Ishikawa (cell line): Measurements from ENCODE around the gene MOB3B.

Source experiments
- CEBPB ChIP-seq: IDR thresholded peaks from 2 replicates; pipeline ENCODE4 v1.6.1; 2012
- CREB1 ChIP-seq: IDR thresholded peaks from 2 replicates; pipeline ENCODE4 v1.6.1; 2012; ENCODE audit warnings: low read depth
- EGR1 ChIP-seq: IDR thresholded peaks from 2 replicates; pipeline ENCODE4 v1.6.1; 2012
- EP300 ChIP-seq: IDR thresholded peaks from 2 replicates; pipeline ENCODE4 v1.6.1; 2012; ENCODE audit warnings: borderline replicate concordance
- FOXM1 ChIP-seq: IDR thresholded peaks from 2 replicates; pipeline ENCODE4 v1.6.1; 2012; ENCODE audit warnings: low read depth, borderline replicate concordance
- MAX ChIP-seq: IDR thresholded peaks from 2 replicates; pipeline ENCODE4 v1.6.1; 2012
- NFIC ChIP-seq: IDR thresholded peaks from 2 replicates; pipeline ENCODE4 v1.6.1; 2012
- RAD21 ChIP-seq: IDR thresholded peaks from 2 replicates; pipeline ENCODE4 v1.6.1; 2012; ENCODE audit warnings: low read depth
- TAF1 ChIP-seq: IDR thresholded peaks from 2 replicates; pipeline ENCODE4 v1.6.1; 2012; ENCODE audit warnings: low read depth, mild to moderate bottlenecking
- TCF12 ChIP-seq: IDR thresholded peaks from 2 replicates; pipeline ENCODE4 v1.6.1; 2012; ENCODE audit warnings: low read depth
- TEAD4 ChIP-seq: IDR thresholded peaks from 2 replicates; pipeline ENCODE4 v1.6.1; 2012
- USF1 ChIP-seq: IDR thresholded peaks from 2 replicates; pipeline ENCODE4 v1.6.1; 2012
- YY1 ChIP-seq: IDR thresholded peaks from 2 replicates; pipeline ENCODE4 v1.6.1; 2012; ENCODE audit warnings: low read depth
- ZBTB7A ChIP-seq: IDR thresholded peaks from 2 replicates; pipeline ENCODE4 v1.6.1; 2012; ENCODE audit warnings: low read depth
- TF ChIP-seq, protein P1 (sequence below): IDR thresholded peaks from 2 replicates; pipeline ENCODE4 v1.6.1; 2012; ENCODE audit warnings: low read depth, mild to moderate bottlenecking

MOB3B gene

GRCh38 chr9:27537756-27538155, 8.1 kb upstream of the MOB3B start:
- no peak for TF ChIP-seq YY1
- TF ChIP-seq TAF1 = no peak
- TF ChIP-seq CEBPB = no peak
- no peak for TF ChIP-seq FOXM1
- TF ChIP-seq TEAD4 = no peak
- TF ChIP-seq EGR1 = no peak

GRCh38 chr9:27537027-27537435, 7.4 kb upstream of the MOB3B start:
- TF ChIP-seq EP300 = no peak
- no peak for TF ChIP-seq RAD21
- TF ChIP-seq YY1 = no peak
- TF ChIP-seq FOXM1 = no peak
- no peak for TF ChIP-seq EGR1
- no peak for TF ChIP-seq TAF1
- TF ChIP-seq, protein P1, sequence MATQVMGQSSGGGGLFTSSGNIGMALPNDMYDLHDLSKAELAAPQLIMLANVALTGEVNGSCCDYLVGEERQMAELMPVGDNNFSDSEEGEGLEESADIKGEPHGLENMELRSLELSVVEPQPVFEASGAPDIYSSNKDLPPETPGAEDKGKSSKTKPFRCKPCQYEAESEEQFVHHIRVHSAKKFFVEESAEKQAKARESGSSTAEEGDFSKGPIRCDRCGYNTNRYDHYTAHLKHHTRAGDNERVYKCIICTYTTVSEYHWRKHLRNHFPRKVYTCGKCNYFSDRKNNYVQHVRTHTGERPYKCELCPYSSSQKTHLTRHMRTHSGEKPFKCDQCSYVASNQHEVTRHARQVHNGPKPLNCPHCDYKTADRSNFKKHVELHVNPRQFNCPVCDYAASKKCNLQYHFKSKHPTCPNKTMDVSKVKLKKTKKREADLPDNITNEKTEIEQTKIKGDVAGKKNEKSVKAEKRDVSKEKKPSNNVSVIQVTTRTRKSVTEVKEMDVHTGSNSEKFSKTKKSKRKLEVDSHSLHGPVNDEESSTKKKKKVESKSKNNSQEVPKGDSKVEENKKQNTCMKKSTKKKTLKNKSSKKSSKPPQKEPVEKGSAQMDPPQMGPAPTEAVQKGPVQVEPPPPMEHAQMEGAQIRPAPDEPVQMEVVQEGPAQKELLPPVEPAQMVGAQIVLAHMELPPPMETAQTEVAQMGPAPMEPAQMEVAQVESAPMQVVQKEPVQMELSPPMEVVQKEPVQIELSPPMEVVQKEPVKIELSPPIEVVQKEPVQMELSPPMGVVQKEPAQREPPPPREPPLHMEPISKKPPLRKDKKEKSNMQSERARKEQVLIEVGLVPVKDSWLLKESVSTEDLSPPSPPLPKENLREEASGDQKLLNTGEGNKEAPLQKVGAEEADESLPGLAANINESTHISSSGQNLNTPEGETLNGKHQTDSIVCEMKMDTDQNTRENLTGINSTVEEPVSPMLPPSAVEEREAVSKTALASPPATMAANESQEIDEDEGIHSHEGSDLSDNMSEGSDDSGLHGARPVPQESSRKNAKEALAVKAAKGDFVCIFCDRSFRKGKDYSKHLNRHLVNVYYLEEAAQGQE = no peak
- no peak for TF ChIP-seq CEBPB
- TF ChIP-seq CREB1 = no peak
- no peak for TF ChIP-seq USF1
- TF ChIP-seq TEAD4 = no peak; the same call in 1 of the 2 replicates
- no peak for TF ChIP-seq TCF12
- TF ChIP-seq ZBTB7A = no peak
- no peak for TF ChIP-seq NFIC
- TF ChIP-seq MAX = no peak

DNA sequence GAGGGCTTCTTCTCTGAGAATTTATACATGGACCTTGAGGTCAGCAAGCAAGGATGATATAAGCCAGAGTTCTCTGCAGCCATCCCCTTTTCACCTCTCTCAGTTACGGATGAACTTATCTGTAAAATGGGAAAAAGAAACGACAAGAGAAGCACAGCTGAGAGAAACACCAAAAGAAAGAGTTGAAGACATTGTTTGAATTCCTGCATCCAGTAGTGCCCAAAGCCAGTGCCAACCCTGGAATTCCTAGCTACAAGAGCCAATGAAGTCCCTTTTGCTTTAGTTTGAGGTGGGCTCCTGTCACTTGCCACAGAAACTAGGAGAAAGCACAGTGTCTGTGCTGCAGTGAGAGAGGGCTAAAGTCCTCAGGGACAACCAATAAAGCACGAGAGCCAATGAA, 6.6 kb upstream of the MOB3B start:
- TF ChIP-seq EGR1 (no peak), NFIC (no peak), TAF1 (no peak), MAX (no peak), TCF12 (no peak), FOXM1 (no peak), CEBPB (no peak), YY1 (no peak), CREB1 (no peak), USF1 (no peak), RAD21 (no peak), TEAD4 (no peak)
- TF ChIP-seq, protein P1 = no peak

DNA sequence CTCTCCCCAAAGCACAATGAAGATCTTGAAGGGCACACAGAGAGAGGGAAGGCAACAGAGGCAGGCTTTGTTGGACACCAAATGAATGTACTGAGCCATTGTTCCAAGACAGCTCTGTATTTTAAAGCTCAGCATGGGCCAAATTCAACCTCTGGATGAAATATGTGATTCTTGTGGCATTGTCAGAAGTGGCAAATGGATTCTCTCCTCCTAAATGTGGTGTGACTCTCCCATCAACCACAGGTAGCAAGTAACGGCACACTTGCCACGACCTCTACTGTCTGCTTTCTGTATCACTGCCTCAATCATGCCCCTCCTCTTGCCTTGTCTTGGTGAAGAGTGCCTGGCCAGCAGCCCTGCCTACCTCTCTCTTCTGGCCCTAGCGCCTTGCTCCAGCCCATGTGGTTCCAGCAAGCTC, 6.1 kb upstream of the MOB3B start:
- no peak for TF ChIP-seq NFIC
- no peak for TF ChIP-seq TCF12
- peak; percentile 44 for TF ChIP-seq RAD21

- TF ChIP-seq TEAD4 = no peak
Observed at GRCh38 chr9:27534658-27535209, 5.1 kb upstream of the MOB3B start.

DNA sequence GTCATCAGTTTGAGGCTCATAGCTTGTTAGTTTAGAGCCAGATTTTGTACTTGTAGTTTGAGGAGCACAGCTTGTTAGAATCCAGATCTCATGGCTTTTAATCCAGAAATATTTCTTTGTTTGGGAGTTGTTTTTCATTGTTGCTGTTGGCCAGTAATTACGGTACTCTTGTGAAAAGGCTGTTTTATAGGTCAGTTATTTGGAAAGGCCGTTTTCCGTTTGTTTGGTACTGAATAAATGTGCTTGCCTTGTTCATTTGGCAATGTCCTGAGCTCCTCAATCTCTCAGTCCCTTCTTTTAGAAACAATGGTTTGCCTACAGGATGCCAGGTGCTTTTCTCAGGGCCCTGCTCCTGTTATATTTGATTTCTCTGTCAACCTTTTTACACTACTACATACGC, 4.5 kb upstream of the MOB3B start:
- TF ChIP-seq FOXM1 (no peak), EGR1 (no peak), CREB1 (no peak), TEAD4 (no peak), USF1 (no peak)
- TF ChIP-seq, protein P1 = no peak
